MM.1S (cell line): ENCODE measurements around the gene KRT31.
"Not testable (repeated sequence)": the region's sequence is repeated elsewhere in the genome, so short reads cannot be mapped to it uniquely, and the experiment has no call there.

Experiments used
- DNase-seq: peaks from one replicate; pipeline ENCODE4 v3.0.0-alpha.2; 2015
- H2AFZ ChIP-seq: fragments of 300-600 bp; sonication (generic); 2 replicates; pipeline ENCODE4 v1.6.0; 2016; ENCODE audit warnings: antibody characterized with exemption, low read length
- H3F3A ChIP-seq: fragments of 300-600 bp; sonication (generic); 2 replicates; pipeline ENCODE4 v1.6.1; 2016; ENCODE audit warnings: mild to moderate bottlenecking, antibody characterized with exemption, low read length, moderate library complexity, mixed read lengths; ENCODE audit not compliant: insufficient read depth
- H3K27ac ChIP-seq: fragments of 300-600 bp; sonication (generic); 2 replicates; pipeline ENCODE4 v1.5.1; 2016; ENCODE audit warnings: mild to moderate bottlenecking, low read length
- H3K27me3 ChIP-seq: fragments of 300-600 bp; sonication (generic); replicated peaks from 2 replicates; pipeline ENCODE4 v1.6.0; 2016; ENCODE audit warnings: low read length; ENCODE audit not compliant: insufficient read depth
- H3K36me3 ChIP-seq: fragments of 300-600 bp; sonication (generic); replicated peaks from 2 replicates; pipeline ENCODE4 v1.6.1; 2016; ENCODE audit warnings: mild to moderate bottlenecking, low read length, mixed read lengths; ENCODE audit not compliant: insufficient read depth
- H3K4me1 ChIP-seq: fragments of 300-600 bp; sonication (generic); 2 replicates; pipeline ENCODE4 v1.6.1; 2016; ENCODE audit warnings: low read length, mixed read lengths
- H3K4me2 ChIP-seq: fragments of 300-600 bp; sonication (generic); 2 replicates; pipeline ENCODE4 v1.6.0; 2016; ENCODE audit warnings: low read depth, low read length
- H3K4me3 ChIP-seq: fragments of 300-600 bp; sonication (generic); 2 replicates; pipeline ENCODE4 v1.5.1; 2016; ENCODE audit warnings: low read length, mixed read lengths
- H3K79me2 ChIP-seq: fragments of 300-600 bp; sonication (generic); 2 replicates; pipeline ENCODE4 v1.6.1; 2016; ENCODE audit warnings: mixed run types, low read length, mixed read lengths
- H3K9ac ChIP-seq: fragments of 300-600 bp; sonication (generic); 2 replicates; pipeline ENCODE4 v1.6.1; 2016; ENCODE audit warnings: low read length, mixed read lengths
- H3K9me2 ChIP-seq: fragments of 300-600 bp; sonication (generic); replicated peaks from 2 replicates; pipeline ENCODE4 v1.6.1; 2016; ENCODE audit warnings: mild to moderate bottlenecking, low read length, mixed read lengths; ENCODE audit not compliant: insufficient read depth
- H3K9me3 ChIP-seq: fragments of 300-600 bp; sonication (generic); replicated peaks from 2 replicates; pipeline ENCODE4 v1.6.1; 2016; ENCODE audit warnings: mild to moderate bottlenecking, low read length, mixed read lengths; ENCODE audit not compliant: insufficient read depth
- H4K20me1 ChIP-seq: fragments of 300-600 bp; sonication (generic); 2 replicates; pipeline ENCODE4 v1.6.1; 2016; ENCODE audit warnings: mild to moderate bottlenecking, low read length, moderate library complexity, mixed read lengths; ENCODE audit not compliant: insufficient read depth
- CTCF ChIP-seq: fragments of 300-600 bp; sonication (generic); IDR thresholded peaks from 2 replicates; pipeline ENCODE4 v1.5.1; 2016; ENCODE audit warnings: antibody characterized with exemption, low read length, mixed read lengths
- EZH2 ChIP-seq: fragments of 300-600 bp; sonication (generic); optimal IDR thresholded peaks from 2 replicates; pipeline ENCODE3; 2017; ENCODE audit warnings: low read depth, mild to moderate bottlenecking, antibody characterized with exemption, low read length, mixed read lengths
- EZH2phosphoT487 ChIP-seq: fragments of 300-600 bp; sonication (generic); IDR thresholded peaks from 2 replicates; pipeline ENCODE4 v1.6.1; 2018; ENCODE audit warnings: antibody characterized with exemption, low read length

The KRT31 gene

GRCh38 chr17:41386227-41386626 lies 11.2 kb downstream of the KRT31 start:
- no peak overlapping the region for H3K4me3 ChIP-seq
- H3K79me2 ChIP-seq = no peaks in the 10 kb centered on the region
- H3K27ac ChIP-seq = no peak overlapping the region
- no peak overlapping the region for H3K4me2 ChIP-seq
- H3K27me3 ChIP-seq = no peaks in the 10 kb centered on the region
- H4K20me1 ChIP-seq = no peaks in the 10 kb centered on the region
- no peaks in the 10 kb centered on the region for H3F3A ChIP-seq
- TF ChIP-seq EZH2phosphoT487 (no peak), CTCF (no peak), EZH2 (no peak)
- H3K9me2 ChIP-seq = no peaks in the 10 kb centered on the region
- H3K9me3 ChIP-seq = no peaks in the 10 kb centered on the region
- H3K9ac ChIP-seq = no peak overlapping the region
- no peak overlapping the region for H2AFZ ChIP-seq
- H3K4me1 ChIP-seq = no peaks in the 10 kb centered on the region
- H3K36me3 ChIP-seq = no peaks in the 10 kb centered on the region
- DNase-seq = no peak

- no peak for TF ChIP-seq CTCF
- no peak for TF ChIP-seq EZH2
- TF ChIP-seq EZH2phosphoT487 = no peak
- no peaks in the 10 kb centered on the region for H3K9me3 ChIP-seq
- no peak overlapping the region for H2AFZ ChIP-seq
- H3K4me1 ChIP-seq = no peaks in the 10 kb centered on the region
- H3K36me3 ChIP-seq = no peaks in the 10 kb centered on the region
- no peaks in the 10 kb centered on the region for H3K27me3 ChIP-seq
- H3K9me2 ChIP-seq = no peaks in the 10 kb centered on the region
- H3F3A ChIP-seq = no peaks in the 10 kb centered on the region
- no peak overlapping the region for H3K9ac ChIP-seq
- H4K20me1 ChIP-seq = no peaks in the 10 kb centered on the region
- no peaks in the 10 kb centered on the region for H3K79me2 ChIP-seq
- H3K27ac ChIP-seq = no peak overlapping the region
- no peak overlapping the region for H3K4me3 ChIP-seq
- no peak overlapping the region for H3K4me2 ChIP-seq
- DNase-seq = no peak
These were observed 13.7 kb downstream of the KRT31 start for GRCh38 chr17:41383690-41384089.

GRCh38 chr17:41382394-41382793 lies 15.0 kb downstream of the KRT31 start:
- no peak for DNase-seq
- TF ChIP-seq EZH2phosphoT487 (no peak), EZH2 (no peak), CTCF (no peak)
- H3K9me3 ChIP-seq = no peaks in the 10 kb centered on the region
- H3F3A ChIP-seq = no peaks in the 10 kb centered on the region
- H4K20me1 ChIP-seq = no peaks in the 10 kb centered on the region
- H2AFZ ChIP-seq = no peak overlapping the region
- no peaks in the 10 kb centered on the region; the same call in 1 of the 2 replicates for H3K27me3 ChIP-seq
- H3K9ac ChIP-seq = no peak overlapping the region
- H3K4me1 ChIP-seq = no peaks in the 10 kb centered on the region
- H3K79me2 ChIP-seq = no peaks in the 10 kb centered on the region
- no peaks in the 10 kb centered on the region for H3K36me3 ChIP-seq
- H3K4me2 ChIP-seq = no peak overlapping the region
- no peak overlapping the region for H3K4me3 ChIP-seq
- no peak overlapping the region for H3K27ac ChIP-seq
- H3K9me2 ChIP-seq = no peaks in the 10 kb centered on the region

- H3K36me3 ChIP-seq, H4K20me1 ChIP-seq, H3K27ac ChIP-seq, H3K27me3 ChIP-seq, H2AFZ ChIP-seq, DNase-seq, H3K9me3 ChIP-seq, H3K79me2 ChIP-seq, H3K4me2 ChIP-seq, H3K4me3 ChIP-seq, H3K9ac ChIP-seq, H3K9me2 ChIP-seq, H3K4me1 ChIP-seq, H3F3A ChIP-seq: not testable (repeated sequence)
These were observed 15.5 kb downstream of the KRT31 start, which contains the start of gene KRT34 for GRCh38 chr17:41381943-41382342. KRT34 (minus strand) TSS chr17:41382306; CDS start chr17:41382246, 60 bp downstream.

GRCh38 chr17:41380091-41380490 lies 17.3 kb downstream of the KRT31 start:
- H3K9ac ChIP-seq, H3K9me3 ChIP-seq, H3K27ac ChIP-seq, H3K36me3 ChIP-seq, H3K4me1 ChIP-seq, H2AFZ ChIP-seq, H3F3A ChIP-seq, H4K20me1 ChIP-seq, H3K4me3 ChIP-seq, H3K79me2 ChIP-seq, H3K4me2 ChIP-seq, H3K27me3 ChIP-seq, H3K9me2 ChIP-seq, DNase-seq: not testable (repeated sequence)
